SK-N-SH treated with all-trans-retinoic acid at 6 μM for 48 hours (cell line): ENCODE data around the gene PCNX3.
A peak's percentile ranks its signal among the peaks of the same experiment; 100 is the strongest.

Source experiments
- ATAC-seq: fragments of 200-7000 bp; cut with Tn5 transposase; 3 replicates; pipeline ENCODE4 v1.9.1; 2020; ENCODE audit warnings: mild to moderate bottlenecking, moderate library complexity
- ARNTL ChIP-seq: fragments of 450-650 bp; formaldehyde crosslinking; IDR thresholded peaks from 2 replicates; pipeline ENCODE4 v1.5.0; 2020; ENCODE audit warnings: low read depth, mild to moderate bottlenecking, moderate library complexity, borderline replicate concordance
- BACH2 ChIP-seq: fragments of 250-450 bp; sonication (Bioruptor Pico); IDR thresholded peaks from 2 replicates; pipeline ENCODE4 v1.9.0; 2021; ENCODE audit warnings: mild to moderate bottlenecking, borderline replicate concordance
- CREB5 ChIP-seq: fragments of 250-450 bp; sonication (Bioruptor Pico); IDR thresholded peaks from 2 replicates; pipeline ENCODE4 v1.5.1; 2020; ENCODE audit warnings: low read depth, mild to moderate bottlenecking, moderate library complexity
- CSRNP3 ChIP-seq: fragments of 250-450 bp; sonication (Bioruptor Pico); IDR thresholded peaks from 2 replicates; pipeline ENCODE4 v1.5.1; 2021; ENCODE audit warnings: mild to moderate bottlenecking, moderate library complexity
- ESRRG ChIP-seq: fragments of 250-450 bp; sonication (Bioruptor Pico); IDR thresholded peaks from 2 replicates; pipeline ENCODE4 v1.6.1; 2021; ENCODE audit warnings: mild to moderate bottlenecking
- GLIS3 ChIP-seq: fragments of 250-450 bp; sonication (Bioruptor Pico); IDR thresholded peaks from 2 replicates; pipeline ENCODE4 v1.5.0; 2020; ENCODE audit warnings: mild to moderate bottlenecking, moderate library complexity
- OSR1 ChIP-seq: fragments of 250-450 bp; sonication (Bioruptor Pico); IDR thresholded peaks from 2 replicates; pipeline ENCODE4 v1.8.0; 2022; ENCODE audit warnings: moderate library complexity, mild to moderate bottlenecking, inconsistent platforms
- PATZ1 ChIP-seq: fragments of 250-450 bp; sonication (Bioruptor Pico); IDR thresholded peaks from 2 replicates; pipeline ENCODE4 v1.8.0; 2020; ENCODE audit warnings: mild to moderate bottlenecking, moderate library complexity, borderline replicate concordance
- POU6F1 ChIP-seq: fragments of 250-450 bp; sonication (Bioruptor Pico); IDR thresholded peaks from 2 replicates; pipeline ENCODE4 v1.8.0; 2021; ENCODE audit warnings: low read depth, mild to moderate bottlenecking, moderate library complexity, borderline replicate concordance
- PPARA ChIP-seq: fragments of 250-450 bp; sonication (Bioruptor Pico); IDR thresholded peaks from 2 replicates; pipeline ENCODE4 v1.5.0; 2020; ENCODE audit warnings: mild to moderate bottlenecking, borderline replicate concordance
- RARB ChIP-seq: fragments of 250-450 bp; sonication (Bioruptor Pico); IDR thresholded peaks from 2 replicates; pipeline ENCODE4 v1.8.0; 2021; ENCODE audit warnings: mild to moderate bottlenecking, moderate library complexity
- SNAI2 ChIP-seq: fragments of 250-450 bp; sonication (Bioruptor Pico); IDR thresholded peaks from 2 replicates; pipeline ENCODE4 v1.5.0; 2020; ENCODE audit warnings: mild to moderate bottlenecking, moderate library complexity
- TCF4 ChIP-seq: fragments of 250-450 bp; sonication (Bioruptor Pico); IDR thresholded peaks from 2 replicates; pipeline ENCODE4 v1.8.0; 2021; ENCODE audit warnings: mild to moderate bottlenecking, moderate library complexity, borderline replicate concordance
- TOX ChIP-seq: fragments of 250-450 bp; sonication (Bioruptor Pico); IDR thresholded peaks from 2 replicates; pipeline ENCODE4 v1.8.0; 2021; ENCODE audit warnings: mild to moderate bottlenecking, moderate library complexity, borderline replicate concordance
- TSHZ2 ChIP-seq: fragments of 250-450 bp; sonication (Bioruptor Pico); IDR thresholded peaks from 2 replicates; pipeline ENCODE4 v1.5.0; 2020; ENCODE audit warnings: mild to moderate bottlenecking, moderate library complexity
- ZFP3 ChIP-seq: fragments of 250-450 bp; sonication (Bioruptor Pico); IDR thresholded peaks from 2 replicates; pipeline ENCODE4 v1.5.0; 2020; ENCODE audit warnings: mild to moderate bottlenecking, moderate library complexity
- ZFP30 ChIP-seq: fragments of 450-650 bp; formaldehyde crosslinking; IDR thresholded peaks from 2 replicates; pipeline ENCODE4 v1.5.0; 2022; ENCODE audit warnings: mild to moderate bottlenecking, moderate library complexity
- ZNF565 ChIP-seq: fragments of 450-650 bp; formaldehyde crosslinking; conservative IDR thresholded peaks from 2 replicates; pipeline ENCODE4 v1.5.0; 2020; ENCODE audit warnings: low read depth, mild to moderate bottlenecking, moderate library complexity
- ZNF70 ChIP-seq: fragments of 450-650 bp; formaldehyde crosslinking; IDR thresholded peaks from 2 replicates; pipeline ENCODE4 v1.5.0; 2020; ENCODE audit warnings: mild to moderate bottlenecking, moderate library complexity
- ZNF8 ChIP-seq: fragments of 450-650 bp; formaldehyde crosslinking; IDR thresholded peaks from 2 replicates; pipeline ENCODE4 v1.5.0; 2020; ENCODE audit warnings: mild to moderate bottlenecking, moderate library complexity

The PCNX3 gene

GRCh38 chr11:65591939-65592857 is 23.4 kb upstream of the PCNX3 start:
- no peak for ATAC-seq
- TF ChIP-seq TCF4 (no peak), OSR1 (no peak), BACH2 (CRISPR knock-in tag) (no peak), PPARA (CRISPR knock-in tag) (no peak), ESRRG (CRISPR knock-in tag) (no peak), ZFP3 (CRISPR knock-in tag) (no peak), ZNF565 (no peak)

- no peak for ATAC-seq
- TF ChIP-seq CSRNP3 (CRISPR knock-in tag) (no peak), ESRRG (CRISPR knock-in tag) (no peak), POU6F1 (no peak), OSR1 (no peak), TSHZ2 (CRISPR knock-in tag) (no peak), RARB (CRISPR knock-in tag) (no peak), BACH2 (CRISPR knock-in tag) (no peak), TCF4 (no peak), SNAI2 (CRISPR knock-in tag) (no peak), ZNF565 (no peak), ZFP3 (CRISPR knock-in tag) (no peak), CREB5 (CRISPR knock-in tag) (no peak), ZNF8 (no peak), ARNTL (CRISPR knock-in tag) (no peak), TOX (CRISPR knock-in tag) (no peak)
Observed at GRCh38 chr11:65592858-65593517, 22.6 kb upstream of the PCNX3 start.

GRCh38 chr11:65593518-65594414 is 21.8 kb upstream of the PCNX3 start:
- TF ChIP-seq ARNTL (CRISPR knock-in tag), result no peak
- no peak for TF ChIP-seq ZNF8
- no peak for TF ChIP-seq ZFP30 (CRISPR knock-in tag)
- TF ChIP-seq GLIS3 (CRISPR knock-in tag), result no peak
- no peak for TF ChIP-seq BACH2 (CRISPR knock-in tag)
- no peak for TF ChIP-seq PATZ1 (CRISPR knock-in tag)
- TF ChIP-seq POU6F1, result no peak
- no peak for TF ChIP-seq CREB5 (CRISPR knock-in tag)
- no peak for TF ChIP-seq ZNF70 (CRISPR knock-in tag)
- peak; percentile 63 for ATAC-seq
